Head of caudate nucleus (tissue), 42 donors: ENCODE results near the gene COL27A1.

Experiments
- DNase-seq, 42 donors: peaks; one replicate each; pipeline versions ENCODE4 v3.0.0 to v3.0.0-alpha.2; 2020 to 2021; ENCODE audit warnings: mixed read lengths in 7 of 42
- intact Hi-C: fragments of 100-400 bp; cut with DNase I; formaldehyde crosslinking; loops from one replicate; pipeline ENCODE4 v1.15.0; 2022

COL27A1 gene

DNA sequence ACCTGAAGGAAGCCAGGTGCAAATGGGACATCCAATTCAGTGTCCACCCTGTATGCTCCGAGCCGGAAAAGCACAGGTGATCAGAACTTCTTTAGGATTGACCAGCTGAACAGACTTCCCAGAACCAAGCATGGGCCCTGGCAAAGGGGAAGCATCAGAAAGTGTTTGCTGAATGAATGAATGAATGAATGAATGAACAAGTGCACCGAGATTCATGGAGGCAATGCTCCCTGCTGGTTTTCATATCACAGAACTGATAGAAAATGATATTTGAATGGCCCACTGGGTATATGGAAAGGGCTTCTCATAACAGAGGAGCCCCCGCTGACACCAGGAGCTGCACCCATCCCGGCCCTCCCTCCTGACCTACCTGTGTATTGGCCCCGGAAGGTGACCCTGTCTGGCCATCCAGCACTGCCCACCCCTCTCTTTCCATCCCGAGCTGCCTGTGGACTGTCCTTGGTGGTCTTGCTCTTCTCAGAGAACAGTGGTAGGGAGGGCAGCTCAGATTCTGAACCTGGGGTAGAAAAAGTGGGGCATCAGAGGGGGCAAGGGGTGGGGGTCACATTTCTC, 190.2 kb downstream of the COL27A1 start:
- DNase-seq = no peak
- intact Hi-C loops = no loop called here

DNA sequence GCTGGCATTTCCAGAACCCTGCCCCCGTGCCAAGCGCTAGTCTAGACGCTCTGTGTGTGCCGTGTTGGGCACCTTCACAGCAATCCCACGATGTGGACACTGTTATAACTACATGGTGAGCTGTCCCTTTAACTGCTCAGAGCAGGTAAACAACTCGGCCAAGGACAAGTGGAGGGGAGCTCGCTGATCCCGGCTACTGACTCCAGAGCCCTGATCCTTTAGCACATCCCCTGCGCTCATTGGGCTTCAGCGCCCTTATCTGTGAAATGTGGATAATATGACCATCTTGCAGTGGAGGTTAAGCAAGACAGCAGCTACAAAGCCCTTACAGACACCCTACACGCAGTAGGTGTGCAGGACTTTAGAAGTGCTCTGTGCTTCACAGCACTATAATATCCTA, 190.8 kb downstream of the COL27A1 start:
- intact Hi-C loops = no loop called here

DNA sequence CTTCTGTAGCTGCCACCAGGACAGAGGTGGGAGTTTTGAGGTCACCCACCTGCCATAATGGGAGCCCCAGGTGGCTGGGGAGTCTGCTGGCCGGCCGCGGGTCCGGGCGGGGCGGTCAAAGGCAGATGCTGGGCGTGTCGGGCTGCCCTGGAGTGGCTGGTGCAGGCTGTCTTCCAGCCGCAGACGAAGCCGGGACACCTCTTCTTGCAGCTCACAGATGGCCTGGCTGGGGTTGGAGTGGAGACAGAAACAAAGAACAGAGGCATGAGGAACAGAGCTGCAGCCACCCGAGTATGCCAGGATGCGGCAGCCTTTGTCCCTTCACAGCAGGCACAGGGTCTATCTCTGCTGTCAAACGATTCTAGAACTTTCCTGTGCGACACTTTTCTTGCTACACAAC, 192.3 kb downstream of the COL27A1 start:
- intact Hi-C loops = no loop called here
- DNase-seq = peak; percentile 50 to 91 (median 80)

More for the DNA sequence above, 190.8 kb downstream of the COL27A1 start:
- DNase-seq = no peak

GRCh38 chr9:114348261-114348905, 193.0 kb downstream of the COL27A1 start:
- intact Hi-C loops = no loop called here
- no peak for DNase-seq

GRCh38 chr9:114348906-114349482, 193.7 kb downstream of the COL27A1 start:
- intact Hi-C loops = no loop called here
- peak in 40 of 42 donors; percentile 32 to 90 (median 68) for DNase-seq

GRCh38 chr9:114349713-114350480, 194.6 kb downstream of the COL27A1 start:
- DNase-seq = no peak
- intact Hi-C loops = no loop called here

- DNase-seq = no peak
- intact Hi-C loops = no loop called here
Measured at GRCh38 chr9:114350636-114351401, 195.5 kb downstream of the COL27A1 start.

DNA sequence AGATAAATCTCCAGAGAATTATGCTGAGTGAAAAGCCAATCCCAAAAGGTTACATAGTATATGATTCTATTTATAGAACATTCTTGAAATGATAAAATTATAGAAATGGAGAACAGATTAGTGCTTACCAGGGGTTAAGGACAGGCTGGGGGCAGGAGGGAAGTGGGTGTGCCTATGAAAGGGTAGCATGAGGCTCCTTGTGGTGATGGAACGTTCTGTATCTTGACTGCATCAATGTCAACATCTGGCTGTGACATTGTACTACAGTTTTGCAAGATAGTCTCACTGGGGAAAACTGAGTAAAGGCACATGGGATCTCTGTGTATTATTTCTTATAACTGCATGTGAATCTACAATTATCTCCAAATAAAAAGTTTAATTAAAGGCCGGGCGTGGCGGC, 196.6 kb downstream of the COL27A1 start:
- intact Hi-C loops = no loop called here
- DNase-seq = no peak

- intact Hi-C loops = no loop called here
- DNase-seq = no peak
Measured at GRCh38 chr9:114355821-114356220, 200.5 kb downstream of the COL27A1 start.

DNA sequence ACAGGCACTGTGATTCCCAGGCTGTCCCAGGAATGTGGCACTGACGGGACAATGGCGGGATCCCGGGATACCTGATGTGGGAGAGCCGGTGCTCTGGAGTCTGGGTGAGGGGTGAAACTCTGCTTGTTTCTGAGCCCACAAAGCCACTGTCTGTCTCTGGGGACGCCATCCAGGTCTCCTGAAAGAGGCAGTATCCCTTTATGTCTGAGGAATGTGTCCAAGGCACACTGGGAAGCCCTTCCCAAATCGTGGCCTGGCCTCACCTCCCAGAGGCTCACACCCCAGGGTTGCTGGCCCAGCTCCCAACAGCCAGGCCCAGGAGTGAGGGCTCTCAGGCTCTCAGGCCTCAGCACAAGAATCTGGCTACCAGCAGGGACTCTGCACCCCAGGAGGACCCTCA, 201.5 kb downstream of the COL27A1 start:
- DNase-seq = no peak
- intact Hi-C loops = no loop called here

- no peak for DNase-seq
- intact Hi-C loops = no loop called here
Measured at GRCh38 chr9:114357360-114357759, 202.0 kb downstream of the COL27A1 start.

DNA sequence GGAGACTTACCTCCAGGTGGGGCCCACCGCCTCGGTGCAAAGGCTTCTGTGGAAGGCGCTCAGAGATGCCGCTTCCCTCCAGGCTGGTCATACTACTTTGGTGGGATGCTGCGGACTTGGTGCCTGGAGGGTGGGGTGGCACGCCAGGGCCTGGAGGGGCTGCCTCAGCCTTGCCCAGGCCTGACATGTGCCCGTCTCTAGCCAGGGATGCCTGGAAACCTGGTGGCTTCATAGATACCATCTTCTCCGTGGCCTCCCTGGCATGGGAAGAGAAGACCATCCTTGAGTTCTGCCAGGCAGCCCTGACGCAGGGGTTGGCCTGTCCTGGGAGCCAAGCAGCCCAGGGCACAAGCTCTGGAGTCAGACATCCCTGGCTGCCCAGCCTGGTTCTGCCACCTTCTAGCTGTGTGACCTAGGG, 202.6 kb downstream of the COL27A1 start:
- no peak for DNase-seq
- intact Hi-C loops = no loop called here

DNA sequence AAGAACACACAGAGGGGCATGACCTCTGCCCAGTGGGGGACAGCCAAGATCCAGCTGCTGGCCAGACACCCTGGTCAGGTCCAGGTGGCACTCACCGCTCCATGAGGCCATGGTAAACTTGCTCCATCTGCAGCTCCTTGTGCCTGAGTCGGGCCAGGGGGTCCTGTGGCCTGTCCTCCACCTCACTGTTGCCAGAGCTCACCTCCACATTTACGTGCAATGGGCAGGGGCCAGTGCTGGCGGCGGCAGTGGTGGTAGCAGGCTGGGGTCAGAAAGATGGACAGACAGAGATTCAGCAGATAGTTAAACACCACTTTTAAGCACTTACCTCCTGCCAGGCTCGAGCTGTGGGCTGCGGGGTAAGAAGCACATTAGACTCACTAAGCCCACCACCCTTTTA, 204.5 kb downstream of the COL27A1 start:
- peak in 1 of 42 donors; percentile 8 for DNase-seq
- intact Hi-C loops = no loop called here

GRCh38 chr9:114361542-114361941, 206.2 kb downstream of the COL27A1 start:
- intact Hi-C loops = no loop called here
- no peak for DNase-seq
